Ovary (tissue), 10 donors: Measurements from ENCODE around the gene CHRNA3. TPM values are rescaled to one million over a fixed set of nuclear protein-coding genes. Genes with fewer than 3 reads are reported as not detected.

ENCODE experiments used
- DNase-seq, 5 donors: peaks; one replicate each; pipeline ENCODE4 v3.0.0-alpha.2; 2019 to 2020
- H3K27ac ChIP-seq, 2 donors: fragments of 200-600 bp; one replicate each; pipeline versions ENCODE4 v1.5.1 to v1.8.0; 2019 to 2022
- H3K27me3 ChIP-seq: fragments of 200-600 bp; one replicate; pipeline ENCODE4 v1.8.0; 2022
- H3K36me3 ChIP-seq: fragments of 200-600 bp; sonication (generic); one replicate; pipeline ENCODE4 v1.5.1; 2019
- H3K4me1 ChIP-seq: one replicate; pipeline ENCODE4 v1.8.1; 2013; ENCODE audit warnings: mild to moderate bottlenecking, moderate library complexity; ENCODE audit not compliant: insufficient read depth
- H3K4me3 ChIP-seq: fragments of 200-600 bp; sonication (generic); one replicate; pipeline ENCODE4 v1.5.1; 2017
- H3K9me3 ChIP-seq, 2 donors: fragments of 200-600 bp in 1 of 2; sonication (generic) in 1 of 2; one replicate each; pipeline versions ENCODE4 v1.5.1 to v1.8.1; 2013 to 2019; ENCODE audit warnings: mild to moderate bottlenecking in 1 of 2, moderate library complexity in 1 of 2
- CTCF ChIP-seq, 3 donors: fragments of 450-650 bp in 2 of 3; fragments of 200-600 bp in 1 of 3; IDR thresholded peaks; one replicate each; pipeline versions ENCODE4 v1.5.1 to v1.8.0; 2016 to 2022; ENCODE audit warnings: antibody characterized with exemption in 3 of 3, mild to moderate bottlenecking in 1 of 3
- EP300 ChIP-seq: sonication (generic); formaldehyde crosslinking; IDR thresholded peaks from one replicate; pipeline ENCODE4 v1.6.1; 2017; ENCODE audit warnings: antibody characterized with exemption
- POLR2A ChIP-seq: fragments of 450-650 bp; IDR thresholded peaks from one replicate; pipeline ENCODE4 v1.6.1; 2017; ENCODE audit warnings: antibody characterized with exemption, mild to moderate bottlenecking, moderate library complexity
- WGBS, 3 donors: extraction: QIAGEN DNeasy Blood & Tissue Kit in 1 of 3; methylation state at CpG; one replicate each; pipeline versions ENCODE4 v1.1.5 to v1.1.7; 2013 to 2017; 5-methylcytosine and 5-hydroxymethylcytosine counted together
- intact Hi-C, 4 donors: fragments of 100-400 bp; cut with DNase I; formaldehyde crosslinking; loops; one replicate each; pipeline versions ENCODE4 v1.11.0 to v1.15.1; 2022 to 2023
- long read RNA-seq, 3 donors: library from polyadenylated mRNA in 2 of 3; unstranded in 2 of 3; transcript quantifications; one replicate each; pipeline ENCODE4 v2.0.0 and lab custom pipeline, GENCODE V29; 2021 to 2026
- polyA plus RNA-seq, 2 donors: library from polyadenylated mRNA; stranded (reverse); fragments of 200-250 nt in 1 of 2; fragments of 350-450 nt in 1 of 2; fragmentation: Illumina TruSeq in 1 of 2; extraction: RNeasy Lipid Tissue Mini Kit (QIAGEN cat#74804) in 1 of 2; gene quantifications; one replicate each; pipeline ENCODE4 v1.2.3, GENCODE V29; 2013 to 2014
- total RNA-seq, 7 donors: library from RNA; depleted of rRNA in 2 of 7; stranded (reverse); fragments of >200 nt in 2 of 7; fragmentation: NEBNext Ultra II Directional in 3 of 7; extraction: Animal tissue kit (Norgen Biotek cat#: 25700) in 3 of 7; gene quantifications; one replicate each; pipeline versions ENCODE4 v1.1.0 to v1.2.4, GENCODE V29; 2016 to 2023
- donor health status: DM: no; HTN: no; CAD: no; lungs with moderate emphysema.
- donor health status: DM: no; HTN: no; CAD: no.
- donor health status: Bipolar disorder and iron deficiency.
- donor health status: DM: yes; HTN: yes; CAD: no.
- donor health status: DM: no; HTN: no; CAD: no.
- donor health status: DM: yes; HTN: yes; CAD: no.

CHRNA3 gene
- not detected for total RNA-seq
- under 1 TPM; 0.22 to 0.27 TPM for polyA plus RNA-seq
- long read RNA-seq, donor 1: 0 reads
- long read RNA-seq, donor 2, transcript CHRNA3-201 (6 exons, 3,202 nt): major isoform, 9 of 9 reads
- long read RNA-seq, donor 2, partial matches to known transcripts: 0 of 9 reads
- long read RNA-seq, donor 2, other reads (novel, unspliced or antisense): 0 of 9 reads
- long read RNA-seq, donor 3: 0 reads

GRCh38 chr15:78620527-78621421 is at the start of gene CHRNA3:
TSS of gene CHRNA3 (minus strand) at chr15:78620996. CDS start at chr15:78620794, 202 bp downstream.
- Histone ChIP-seq H3K27ac (no peak within 1 kb of the TSS), H3K4me3 (peak within 1 kb of the TSS; percentile 3), H3K27me3 (no peaks in the 10 kb centered on the region), H3K36me3 (no peaks in the 10 kb centered on the region), H3K4me1 (peaks cover 2% of the 10 kb centered on the region), H3K9me3 (no peaks in the 10 kb centered on the region)
- intact Hi-C loops: loop anchor here in 2 of 4 donors (10.0 kb wide), 2 partner anchors 84 to 564 kb away; no protein-coding TSS in a partner anchor
- 2 to 6% (median 3%) methylated on average over 51 to 102 of the region's 102 CpGs for WGBS, 3 donors
- DNase-seq: no peak
- no peak for TF ChIP-seq POLR2A
- TF ChIP-seq CTCF (IDR thresholded peaks at IDR 0.05): no peak
- no peak for TF ChIP-seq EP300

- DNase-seq: no peak
- intact Hi-C loops: no loop called here
Observed at GRCh38 chr15:78668987-78669386, 48.2 kb upstream of the CHRNA3 start.

GRCh38 chr15:78667578-78668236 is 46.9 kb upstream of the CHRNA3 start:
- H3K27ac ChIP-seq: no peak overlapping the region
- no peaks in the 10 kb centered on the region for H3K9me3 ChIP-seq
- no peak for TF ChIP-seq POLR2A
- TF ChIP-seq EP300: no peak
- TF ChIP-seq CTCF (IDR thresholded peaks at IDR 0.05): no peak
- intact Hi-C loops: no loop called here
- 84 to 89% (median 86%) methylated on average over 8 of the region's 8 CpGs for WGBS, 3 donors
- H3K27me3 ChIP-seq: no peaks in the 10 kb centered on the region
- H3K4me1 ChIP-seq: no peaks in the 10 kb centered on the region
- no peaks in the 10 kb centered on the region for H3K36me3 ChIP-seq
- H3K4me3 ChIP-seq: no peak overlapping the region
- DNase-seq: no peak

More at GRCh38 chr15:78668987-78669386, 48.2 kb upstream of the CHRNA3 start:
- H3K9me3 ChIP-seq: no peaks in the 10 kb centered on the region
- no peak overlapping the region for H3K27ac ChIP-seq
- 34 to 44% (median 40%) methylated on average over 2 of the region's 2 CpGs for WGBS, 3 donors
- H3K36me3 ChIP-seq: no peaks in the 10 kb centered on the region
- TF ChIP-seq EP300: no peak
- TF ChIP-seq CTCF (IDR thresholded peaks at IDR 0.05): no peak
- no peak for TF ChIP-seq POLR2A
- H3K27me3 ChIP-seq: no peaks in the 10 kb centered on the region
- no peak overlapping the region for H3K4me3 ChIP-seq
- H3K4me1 ChIP-seq: no peaks in the 10 kb centered on the region

- no peak overlapping the region for H3K27ac ChIP-seq
- intact Hi-C loops: no loop called here
- no peak for DNase-seq
- WGBS, 3 donors: 90 to 97% (median 93%) methylated on average over 6 of the region's 6 CpGs
- H3K4me3 ChIP-seq: no peak overlapping the region
- H3K4me1 ChIP-seq: no peaks in the 10 kb centered on the region
- no peaks in the 10 kb centered on the region for H3K27me3 ChIP-seq
- no peaks in the 10 kb centered on the region for H3K36me3 ChIP-seq
- TF ChIP-seq POLR2A (no peak), CTCF (IDR thresholded peaks at IDR 0.05) (no peak), EP300 (no peak)
- H3K9me3 ChIP-seq: no peaks in the 10 kb centered on the region
Observed at GRCh38 chr15:78666010-78666409, 45.2 kb upstream of the CHRNA3 start.
